HG03571 (cell line): ENCODE data around the gene XPNPEP3.

Experiments used
- ATAC-seq: cut with Tn5 transposase; IDR thresholded peaks from one replicate; pipeline ENCODE4 v1.9.1; 2021; ENCODE audit not compliant: unreplicated experiment

XPNPEP3 gene

DNA sequence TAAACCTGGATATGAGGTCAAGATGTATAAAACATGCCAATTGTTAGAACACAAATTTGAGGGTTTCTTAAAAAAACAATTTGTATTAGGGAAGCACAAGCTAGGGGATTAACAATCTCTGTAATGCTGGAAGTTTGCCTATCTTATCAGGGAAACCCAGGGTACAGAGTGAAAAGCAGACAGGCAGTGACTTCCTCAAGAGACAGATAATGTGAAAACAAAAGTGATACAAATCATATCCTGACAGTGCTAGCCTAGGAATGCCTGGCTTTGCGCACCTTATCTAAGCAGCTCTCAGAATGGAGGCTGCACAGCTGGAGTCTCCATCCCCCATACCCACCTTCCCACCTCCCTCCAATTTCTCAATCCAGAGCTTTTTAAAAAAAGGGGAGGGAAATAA lies 71.7 kb downstream of the XPNPEP3 start:
- no peak for ATAC-seq

- ATAC-seq: no peak
Measured at GRCh38 chr22:40932396-40932795, 75.4 kb downstream of the XPNPEP3 start.

DNA sequence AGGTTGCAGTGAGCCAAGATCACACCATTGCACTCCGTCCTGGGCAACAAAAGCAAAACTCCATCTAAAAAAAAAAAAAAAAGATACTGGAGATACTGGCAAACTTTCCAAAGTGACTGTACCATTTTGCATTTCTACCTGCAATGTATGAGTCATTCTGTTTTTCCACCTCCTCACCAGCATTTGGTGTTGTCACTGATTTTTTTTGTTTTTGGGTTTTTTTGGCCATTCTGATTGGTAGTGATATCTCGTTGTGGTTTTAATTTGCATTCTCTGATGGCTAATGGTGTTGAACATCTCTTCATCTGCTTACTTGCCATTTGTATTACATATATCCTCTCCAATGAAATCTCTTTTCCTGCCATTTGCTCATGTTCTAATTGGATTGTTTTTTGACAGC lies 82.3 kb downstream of the XPNPEP3 start:
- ATAC-seq: no peak

- peak; percentile 64 for ATAC-seq
Measured at GRCh38 chr22:40950962-40951794, 94.2 kb downstream of the XPNPEP3 start, which contains the start of gene RBX1. TSS of gene RBX1 (plus strand) at chr22:40951378. CDS start at chr22:40951399, 21 bp downstream.

GRCh38 chr22:40951795-40952605 lies 95.1 kb downstream of the XPNPEP3 start:
- ATAC-seq: peak; percentile 13

DNA sequence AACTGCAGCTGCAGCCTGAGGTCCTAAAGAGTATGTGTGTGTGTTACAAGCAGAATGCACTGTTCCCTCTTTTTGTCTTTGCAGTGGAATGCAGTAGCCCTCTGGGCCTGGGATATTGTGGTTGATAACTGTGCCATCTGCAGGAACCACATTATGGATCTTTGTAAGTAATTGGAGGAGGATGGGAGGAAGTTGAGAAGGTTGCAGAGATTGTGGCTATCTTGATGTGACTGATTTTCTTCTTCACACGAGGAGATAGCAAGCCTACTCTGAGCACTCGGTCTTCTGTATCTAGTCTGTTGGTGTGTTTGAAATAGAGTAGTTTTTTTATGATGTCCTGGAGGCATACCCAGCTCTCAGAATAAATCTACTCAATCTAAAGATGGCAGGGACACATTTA lies 96.5 kb downstream of the XPNPEP3 start:
- no peak for ATAC-seq

- ATAC-seq: no peak
Measured at GRCh38 chr22:40954113-40954512, 97.2 kb downstream of the XPNPEP3 start.

DNA sequence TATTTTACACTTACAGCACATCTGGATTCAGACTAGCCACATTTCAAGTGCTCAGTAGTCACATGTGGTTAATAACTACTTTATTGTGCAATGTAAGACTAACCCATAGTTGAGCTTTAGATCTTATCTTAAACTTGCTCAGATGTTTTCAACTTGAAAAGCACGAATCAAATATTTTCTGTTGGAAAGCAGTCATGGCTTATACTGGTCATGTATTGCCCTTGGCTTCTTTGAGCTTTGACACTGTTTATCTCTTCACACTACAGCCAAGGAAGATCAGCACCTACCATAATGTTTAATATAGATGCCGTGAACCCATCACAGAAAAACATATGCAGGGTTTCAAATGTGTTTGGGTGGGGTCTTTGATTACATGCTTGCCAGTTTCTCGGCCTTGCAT lies 98.6 kb downstream of the XPNPEP3 start:
- no peak for ATAC-seq

GRCh38 chr22:40957601-40958000 lies 100.7 kb downstream of the XPNPEP3 start:
- ATAC-seq: no peak

GRCh38 chr22:40958299-40958698 lies 101.4 kb downstream of the XPNPEP3 start:
- ATAC-seq: no peak

- no peak for ATAC-seq
Measured at GRCh38 chr22:40960145-40960544, 103.2 kb downstream of the XPNPEP3 start.

DNA sequence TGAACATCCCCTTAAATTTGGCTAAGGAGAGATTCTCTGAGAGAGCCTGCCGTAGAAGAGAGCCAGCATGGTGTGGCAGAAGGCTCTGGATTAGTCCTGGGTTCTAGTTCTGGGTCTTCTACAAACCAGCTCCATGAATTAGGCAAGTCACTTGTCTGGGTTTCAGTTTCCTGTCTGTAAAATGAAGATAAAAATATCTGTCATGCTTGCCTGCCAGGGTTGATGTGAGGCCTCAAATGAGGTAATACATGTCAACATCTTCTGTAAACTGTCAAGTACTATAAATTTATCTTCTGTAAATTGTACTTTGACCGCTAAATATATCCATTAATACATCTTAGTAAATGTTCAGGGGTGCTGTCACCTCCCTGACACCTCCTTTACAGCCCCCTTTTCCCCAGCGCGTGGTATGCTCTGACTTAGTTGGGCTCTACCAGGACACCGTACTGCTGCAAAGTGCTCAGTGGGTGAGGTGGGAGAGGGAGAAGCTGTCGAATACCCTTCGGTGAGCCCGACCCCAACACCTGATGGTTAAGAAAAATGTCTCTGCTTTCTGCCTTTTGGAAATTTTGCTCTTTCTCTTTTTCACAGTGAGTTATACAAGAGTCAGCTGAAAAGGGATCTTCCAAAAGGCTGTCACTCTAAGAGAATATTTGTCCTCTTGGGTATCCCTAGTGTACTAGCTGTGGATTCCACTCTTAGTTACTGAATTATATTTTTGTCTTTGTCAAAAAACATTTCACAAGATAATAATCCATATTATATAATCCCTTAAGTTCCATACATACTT lies 109.2 kb downstream of the XPNPEP3 start:
- ATAC-seq: no peak

DNA sequence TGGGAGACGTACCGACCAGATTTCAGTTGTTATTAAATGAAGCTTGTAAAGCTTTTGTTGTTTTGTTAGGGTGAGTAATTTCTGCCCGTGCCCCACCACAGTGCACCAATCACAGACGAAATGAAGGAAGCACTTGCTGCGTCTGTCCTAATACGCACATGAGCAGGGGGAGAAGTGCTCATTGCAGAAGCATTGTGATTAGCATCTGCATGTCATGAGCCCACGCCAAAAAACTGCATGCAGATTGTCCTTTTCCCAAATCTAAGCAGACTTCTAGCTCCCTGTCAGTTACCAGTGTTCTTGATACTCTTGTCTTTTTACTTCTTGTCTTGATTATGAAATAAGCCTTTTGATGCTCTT lies 109.8 kb downstream of the XPNPEP3 start:
- no peak for ATAC-seq

DNA sequence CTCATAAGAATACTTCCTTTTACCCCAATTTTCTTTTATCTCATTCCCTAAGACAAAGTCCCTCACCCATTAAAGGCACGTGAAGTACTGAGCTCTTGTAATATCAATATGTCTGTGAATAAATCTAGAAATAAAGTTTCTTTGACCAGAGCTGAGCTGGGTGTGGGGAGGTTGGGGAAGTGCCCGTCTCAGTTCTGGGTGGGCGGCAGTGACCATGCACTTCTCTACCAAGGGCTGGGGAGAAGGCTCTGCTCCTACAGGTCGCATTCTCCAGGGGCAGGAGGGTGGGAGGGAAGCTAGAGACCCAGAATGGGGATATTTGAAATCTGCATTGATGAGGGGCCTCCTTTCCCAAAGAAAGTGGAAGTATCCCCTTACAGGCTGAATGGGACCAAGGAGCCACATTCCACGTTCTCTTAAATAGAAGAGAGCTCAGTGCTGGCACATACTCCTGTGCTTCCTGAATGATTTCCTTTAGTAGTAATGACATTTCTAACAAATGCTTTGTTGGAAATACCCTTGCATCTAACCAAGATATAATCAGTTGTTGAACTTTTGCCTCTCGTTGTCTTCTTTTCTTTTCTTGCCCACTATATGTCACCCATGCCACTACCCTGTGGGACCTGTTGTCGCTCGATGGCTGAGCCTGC lies 110.3 kb downstream of the XPNPEP3 start:
- no peak for ATAC-seq

- no peak for ATAC-seq
Measured at GRCh38 chr22:40972587-40972986, 115.6 kb downstream of the XPNPEP3 start.

DNA sequence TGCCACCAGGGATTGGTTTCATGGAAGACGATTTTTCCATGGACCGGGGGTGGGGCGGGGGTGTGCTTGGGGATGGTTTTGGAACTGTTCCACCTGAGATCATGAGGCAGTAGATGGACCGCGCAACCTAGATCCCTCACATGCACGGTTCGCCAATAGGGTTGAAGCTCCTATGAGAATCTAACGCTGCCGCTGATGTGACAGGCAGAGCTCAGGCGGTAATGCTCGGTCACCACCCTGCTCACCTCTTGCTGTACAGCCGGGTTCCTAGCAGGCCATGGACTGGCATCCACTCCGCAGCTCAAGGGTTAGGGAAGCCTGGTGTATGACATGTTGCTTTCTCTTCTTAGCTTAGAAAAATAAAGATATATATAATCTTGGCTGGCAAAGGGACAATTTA lies 116.2 kb downstream of the XPNPEP3 start:
- ATAC-seq: no peak

DNA sequence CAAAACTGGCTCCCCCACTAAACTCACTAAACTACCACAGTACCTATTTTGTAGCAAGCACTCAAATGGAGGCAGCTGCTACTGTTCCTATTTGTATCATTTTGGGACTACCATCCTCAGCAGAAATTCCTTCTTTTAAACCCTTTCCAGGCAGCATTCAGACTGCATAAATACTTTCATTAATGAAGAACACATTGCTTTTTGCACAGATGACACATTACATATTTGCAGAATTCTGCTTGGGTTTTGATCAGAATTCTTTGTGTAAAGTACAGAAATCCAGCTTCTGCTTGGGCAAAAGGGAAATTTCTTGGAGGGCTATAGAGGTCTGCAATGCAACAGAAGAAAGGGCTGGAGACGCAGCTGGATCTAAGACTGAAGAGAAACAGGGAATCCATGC lies 118.4 kb downstream of the XPNPEP3 start:
- no peak for ATAC-seq

DNA sequence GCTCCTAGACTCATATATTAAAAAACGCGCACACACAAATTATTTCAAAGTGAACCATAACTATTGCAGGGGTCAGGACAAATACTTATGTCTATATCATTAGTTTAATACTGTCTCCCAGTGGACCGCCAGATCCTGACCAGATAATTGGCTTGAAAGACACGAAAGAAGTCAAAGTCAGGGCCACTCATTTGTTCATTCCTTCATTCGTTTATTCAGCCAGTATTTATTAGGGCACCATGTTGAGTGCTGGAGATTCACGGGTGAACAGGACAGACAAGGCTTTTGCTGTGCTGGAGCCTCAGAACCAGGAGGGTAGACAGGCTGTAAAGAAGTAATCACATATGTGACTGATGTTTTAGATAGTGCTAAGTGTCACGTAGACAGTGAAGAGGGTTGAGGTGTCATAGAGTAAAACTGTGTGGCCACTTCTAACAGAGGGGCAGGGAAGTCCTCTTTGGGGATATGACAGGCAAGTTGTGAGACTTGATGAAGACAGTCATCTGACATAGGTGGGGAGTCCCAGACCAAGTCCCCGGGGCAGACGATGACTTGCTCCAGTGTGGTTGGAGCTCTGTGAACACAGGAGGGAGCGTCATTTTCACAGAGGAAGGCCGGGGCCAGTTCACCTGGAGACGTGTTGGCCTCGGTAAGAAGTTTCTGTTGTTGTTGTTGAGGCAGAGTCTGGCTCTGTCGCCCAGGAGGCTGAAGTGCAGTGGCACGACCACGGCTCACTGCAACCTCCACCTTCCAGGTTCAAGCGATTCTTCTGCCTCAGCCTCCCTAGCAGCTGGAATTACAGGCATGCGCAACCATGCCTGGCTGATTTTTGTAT lies 120.1 kb downstream of the XPNPEP3 start:
- ATAC-seq: no peak

DNA sequence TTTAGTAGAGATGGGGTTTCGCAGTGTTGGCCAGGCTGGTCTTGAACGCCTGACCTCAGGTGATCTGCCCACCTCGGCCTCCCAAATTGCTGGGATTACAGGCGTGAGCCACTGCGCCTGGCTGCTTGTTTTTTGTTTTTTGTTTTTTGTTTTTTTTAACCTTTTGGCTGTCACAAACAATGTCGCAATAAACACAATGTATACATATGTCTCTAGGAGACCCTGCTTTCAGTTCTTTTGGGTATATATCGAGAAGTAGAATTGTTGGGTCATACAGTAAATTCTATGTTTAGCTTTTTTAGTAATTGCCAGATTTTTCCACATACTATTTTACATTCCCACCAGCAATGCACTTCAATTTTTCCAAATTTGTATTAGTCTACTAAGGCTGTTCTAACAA lies 122.2 kb downstream of the XPNPEP3 start:
- no peak for ATAC-seq

GRCh38 chr22:40979871-40980270 lies 122.9 kb downstream of the XPNPEP3 start:
- ATAC-seq: no peak
